Measurements from ENCODE around the gene CANT1. TPM values are rescaled to one million over a fixed set of nuclear protein-coding genes. Genes with fewer than 3 reads are reported as not detected.

CANT1 gene
- total and polyA plus RNA-seq, 9 of the 15 experiments (the other 6 are each of a cell fraction or from before 2014, with no cell fraction given) = 2.7 to 66.4 (median 22.5) TPM

DNA sequence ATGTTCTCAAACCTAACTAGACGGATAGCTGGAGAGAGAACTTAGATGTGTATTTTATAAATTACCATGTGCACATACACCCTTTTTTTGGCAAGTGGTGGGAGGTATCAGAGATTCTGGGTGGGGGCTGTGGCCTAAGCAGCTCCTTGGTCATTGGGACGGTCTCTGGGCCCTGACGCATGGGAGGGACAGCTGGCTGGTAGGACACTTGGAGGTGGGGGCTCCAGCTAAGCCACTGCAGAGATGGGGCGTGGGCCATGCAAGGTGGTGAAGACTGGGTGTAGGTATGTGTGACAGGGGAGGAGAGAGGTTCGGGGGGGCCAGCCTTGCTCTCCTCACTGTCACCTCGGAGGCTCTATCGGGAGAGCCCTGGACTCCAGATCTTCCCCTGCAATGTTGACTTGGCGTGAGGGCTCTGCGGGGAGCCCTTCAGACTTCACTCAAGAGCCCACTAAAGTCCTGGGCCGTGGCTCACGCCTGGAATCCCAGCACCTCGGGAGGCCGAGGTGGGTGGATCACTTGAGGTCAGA, 31.5 kb upstream of the CANT1 start (continued):
- TF ChIP-seq ZNF408 (CRISPR knock-in tag; IDR thresholded peaks at IDR 0.05; ENCODE audit: low read depth) (no peak), ZNF696 (CRISPR knock-in tag; conservative IDR thresholded peaks at IDR 0.05) (no peak), ZNF197 (CRISPR knock-in tag; IDR thresholded peaks at IDR 0.05; ENCODE audit: low read depth) (no peak), MTA2 (IDR thresholded peaks at IDR 0.05; ENCODE audit: low read depth) (no peak)
- TF ChIP-seq, protein P1, sequence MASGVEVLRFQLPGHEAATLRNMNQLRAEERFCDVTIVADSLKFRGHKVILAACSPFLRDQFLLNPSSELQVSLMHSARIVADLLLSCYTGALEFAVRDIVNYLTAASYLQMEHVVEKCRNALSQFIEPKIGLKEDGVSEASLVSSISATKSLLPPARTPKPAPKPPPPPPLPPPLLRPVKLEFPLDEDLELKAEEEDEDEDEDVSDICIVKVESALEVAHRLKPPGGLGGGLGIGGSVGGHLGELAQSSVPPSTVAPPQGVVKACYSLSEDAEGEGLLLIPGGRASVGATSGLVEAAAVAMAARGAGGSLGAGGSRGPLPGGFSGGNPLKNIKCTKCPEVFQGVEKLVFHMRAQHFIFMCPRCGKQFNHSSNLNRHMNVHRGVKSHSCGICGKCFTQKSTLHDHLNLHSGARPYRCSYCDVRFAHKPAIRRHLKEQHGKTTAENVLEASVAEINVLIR (CRISPR knock-in tag; IDR thresholded peaks at IDR 0.05) = no peak

DNA sequence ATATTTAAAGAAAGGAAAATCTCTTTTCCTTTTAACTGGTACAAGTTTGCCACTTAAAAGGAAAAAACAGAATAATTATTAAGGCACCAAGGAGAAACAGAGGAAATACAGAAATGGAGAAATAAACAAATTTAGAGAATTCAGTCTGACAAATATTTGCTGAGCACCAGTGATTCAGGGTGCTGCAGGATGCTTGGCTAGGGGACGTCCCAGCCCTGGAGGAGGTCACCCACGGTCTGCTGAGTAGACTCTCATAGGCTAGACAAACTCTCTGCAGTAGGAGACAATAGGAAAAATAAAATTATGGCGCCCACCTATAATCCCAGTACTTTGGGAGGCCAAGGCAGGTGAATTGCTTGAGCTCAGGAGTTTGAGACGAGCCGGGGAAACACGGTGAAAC, 30.3 kb upstream of the CANT1 start:
- peaks cover 22 to 70% of the 10 kb centered on the region in 2 experiments for H3K27me3 ChIP-seq (ENCODE audit: control insufficient read depth in 2 of 2, insufficient read depth in 2 of 2, low read length in 2 of 2)
- ChIA-PET POLR2A (interaction anchor here (1.0 kb wide), 1 partner anchor 23 kb away, joined by 3 read pairs; no protein-coding TSS in a partner anchor), CTCF (ENCODE audit: low intra/inter-chr PET ratio) (no interaction called here)
- no peak overlapping the region for H3K4me2 ChIP-seq (ENCODE audit: insufficient read depth, low read length)
- TF ChIP-seq ZKSCAN1 (IDR thresholded peaks at IDR 0.05; ENCODE audit: low read depth, low read length) (no peak), SAFB2 (IDR thresholded peaks at IDR 0.05; ENCODE audit: borderline replicate concordance, low read depth, low read length, severe bottlenecking) (no peak), FOSL1 (tag; conservative IDR thresholded peaks at IDR 0.05) (no peak), ZFP36 (IDR thresholded peaks at IDR 0.05; ENCODE audit: low read depth, low read length, partially characterized antibody) (no peak), XRCC3 (IDR thresholded peaks at IDR 0.05) (no peak), TFAM (CRISPR knock-in tag; conservative IDR thresholded peaks at IDR 0.05) (no peak)
- no peak overlapping the region for H3K27ac ChIP-seq (ENCODE audit: extremely low read depth, low read depth, low read length)
- no peak for DNase-seq (ENCODE audit: extremely low read depth in 1 of 4, low spot score in 3 of 4)
- no peaks in the 10 kb centered on the region for H3K79me2 ChIP-seq (ENCODE audit: control insufficient read depth, insufficient read depth, low read length)
- H3K4me3 ChIP-seq = no peak overlapping the region
- no peaks in the 10 kb centered on the region for H3K36me3 ChIP-seq (ENCODE audit: control insufficient read depth, insufficient read depth, low read length)
- H3K4me1 ChIP-seq (replicated peaks in 1 of 2; ENCODE audit: control insufficient read depth in 2 of 2, insufficient read depth in 2 of 2, low read length in 2 of 2) = peaks cover 0 to 3% of the 10 kb centered on the region in 2 experiments; a peak in 1 of 5 replicates
- H3K9me3 ChIP-seq (replicated peaks; ENCODE audit: control insufficient read depth, insufficient read depth, low read depth, low read length) = no peaks in the 10 kb centered on the region; the same call in 1 of the 2 replicates
- no peak overlapping the region for H3K9ac ChIP-seq (ENCODE audit: insufficient read depth in 1 of 2, low read depth in 2 of 2, low read length in 2 of 2)
- H4K20me1 ChIP-seq (replicated peaks; ENCODE audit: control insufficient read depth, insufficient read depth, low read length) = no peaks in the 10 kb centered on the region
- no peak overlapping the region for H2AFZ ChIP-seq (ENCODE audit: low read depth, low read length)
- intact Hi-C loops (cut with micrococcal nuclease) = no loop called here
- no peaks in the 10 kb centered on the region for H3K9me1 ChIP-seq (ENCODE audit: control insufficient read depth, insufficient read depth, low read length)
- FAIRE-seq = no peak
- BruUV-seq (replicated peaks) = no TSS peak
- 2% methylated on average over 6 of the region's 6 CpGs for WGBS (ENCODE audit: insufficient coverage, low coverage, missing lambda C conversion rate)
- no peak for ATAC-seq
- in situ Hi-C loops (cut with MboI) = no loop called here
